AG04450 (cell line): ENCODE results near the gene TAGAP. TPM values are rescaled to one million over a fixed set of nuclear protein-coding genes. Genes with fewer than 3 reads are reported as not detected.

Experiments
- CTCF ChIA-PET: fragments of 300-600, 350-600 bp; formaldehyde crosslinking; extraction: SDS; loops from one replicate; lab custom pipeline; 2022; ENCODE audit warnings: antibody characterized with exemption, inconsistent platforms; lab: Charles Lee
- POLR2A ChIA-PET: fragments of 350-600 bp; formaldehyde crosslinking; extraction: SDS; loops from one replicate; lab custom pipeline; 2021; ENCODE audit warnings: antibody characterized with exemption, inconsistent platforms; lab: Yijun Ruan, JAX
- DNase-seq: peaks from one replicate; pipeline ENCODE4 v3.0.0-alpha.2; 2011; ENCODE audit warnings: low read depth, low spot score
- H3K27ac ChIP-seq: one replicate; pipeline ENCODE4 v1.5.1; 2012; ENCODE audit warnings: low read depth, low read length, control low read depth
- H3K27me3 ChIP-seq: one replicate; pipeline ENCODE4 v1.6.0; 2012; ENCODE audit warnings: low read length; ENCODE audit not compliant: control insufficient read depth, insufficient read depth
- H3K4me3 ChIP-seq: 2 replicates; pipeline ENCODE4 v1.5.1; 2011; ENCODE audit warnings: mild to moderate bottlenecking, low read depth, low read length, control low read depth
- H3K9me3 ChIP-seq: 2 replicates; pipeline ENCODE4 v1.5.1; 2012; ENCODE audit warnings: low read length; ENCODE audit not compliant: control insufficient read depth, insufficient read depth
- CTCF ChIP-seq: IDR thresholded peaks from 2 replicates; pipeline ENCODE4 v1.5.1; 2011; ENCODE audit warnings: low read depth, low read length, control low read depth, inconsistent platforms
- polyA plus RNA-seq: library from polyadenylated mRNA; depleted of rRNA; stranded (reverse); fragments of >200 nt; gene quantifications from 2 replicates; pipeline ENCODE4 v1.2.3, GENCODE V29; 2011

TAGAP gene
- polyA plus RNA-seq, 1 experiment = not detected

GRCh38 chr6:159059141-159059540, 14.3 kb upstream of the TAGAP start:
- POLR2A ChIA-PET = no interaction called here
- CTCF ChIA-PET = interaction anchor here (2.6 kb wide), 1 partner anchor 16 kb away, joined by 6 read pairs; no protein-coding TSS in a partner anchor
- DNase-seq = no peak
- no peak overlapping the region for H3K27ac ChIP-seq
- TF ChIP-seq CTCF = no peak
- no peak overlapping the region for H3K4me3 ChIP-seq
- H3K27me3 ChIP-seq = peaks cover 20% of the 10 kb centered on the region
- no peaks in the 10 kb centered on the region for H3K9me3 ChIP-seq

- no peak overlapping the region for H3K27ac ChIP-seq
- ChIA-PET CTCF (interaction anchor here (1.1 to 2.6 kb wide), 2 partner anchors 13 to 47 kb away, joined by 3 to 6 read pairs; no protein-coding TSS in a partner anchor), POLR2A (no interaction called here)
- peaks cover 16% of the 10 kb centered on the region for H3K27me3 ChIP-seq
- DNase-seq = no peak
- no peak for TF ChIP-seq CTCF
- H3K4me3 ChIP-seq = no peak overlapping the region
- no peaks in the 10 kb centered on the region for H3K9me3 ChIP-seq
These were observed 12.1 kb upstream of the TAGAP start for GRCh38 chr6:159056899-159057298.

- no peak for TF ChIP-seq CTCF
- no peaks in the 10 kb centered on the region for H3K9me3 ChIP-seq
- ChIA-PET CTCF (interaction anchor here (1.1 to 2.6 kb wide), 2 partner anchors 13 to 47 kb away, joined by 3 to 6 read pairs; no protein-coding TSS in a partner anchor), POLR2A (no interaction called here)
- DNase-seq = no peak
- peaks cover 15% of the 10 kb centered on the region for H3K27me3 ChIP-seq
- no peak overlapping the region for H3K4me3 ChIP-seq
- H3K27ac ChIP-seq = no peak overlapping the region
These were observed 11.6 kb upstream of the TAGAP start for GRCh38 chr6:159056432-159056831.

GRCh38 chr6:159056003-159056402, 11.2 kb upstream of the TAGAP start:
- no peaks in the 10 kb centered on the region for H3K9me3 ChIP-seq
- POLR2A ChIA-PET = no interaction called here
- H3K27ac ChIP-seq = no peak overlapping the region
- CTCF ChIA-PET = interaction anchor here (1.1 kb wide), 1 partner anchor 48 kb away, joined by 3 read pairs; no protein-coding TSS in a partner anchor
- DNase-seq = no peak
- H3K4me3 ChIP-seq = no peak overlapping the region
- no peak for TF ChIP-seq CTCF
- peaks cover 12% of the 10 kb centered on the region for H3K27me3 ChIP-seq

- DNase-seq = no peak
- no peak for TF ChIP-seq CTCF
- no peak overlapping the region for H3K4me3 ChIP-seq
- no peaks in the 10 kb centered on the region for H3K9me3 ChIP-seq
- peaks cover 9% of the 10 kb centered on the region for H3K27me3 ChIP-seq
- no peak overlapping the region for H3K27ac ChIP-seq
- POLR2A ChIA-PET = no interaction called here
- CTCF ChIA-PET = interaction anchor here (1.9 kb wide), 1 partner anchor 11 kb away, joined by 6 read pairs; no protein-coding TSS in a partner anchor
These were observed 9.1 kb upstream of the TAGAP start for GRCh38 chr6:159053781-159054398.
